Activated T-cell treated with anti-CD3 and anti-CD28 coated beads for 24 hours (primary cell): ENCODE measurements around the gene FGB.

Source experiments
- DNase-seq: peaks from one replicate; pipeline ENCODE4 v3.0.0-alpha.2; 2020; ENCODE audit warnings: low read depth

The FGB gene

DNA sequence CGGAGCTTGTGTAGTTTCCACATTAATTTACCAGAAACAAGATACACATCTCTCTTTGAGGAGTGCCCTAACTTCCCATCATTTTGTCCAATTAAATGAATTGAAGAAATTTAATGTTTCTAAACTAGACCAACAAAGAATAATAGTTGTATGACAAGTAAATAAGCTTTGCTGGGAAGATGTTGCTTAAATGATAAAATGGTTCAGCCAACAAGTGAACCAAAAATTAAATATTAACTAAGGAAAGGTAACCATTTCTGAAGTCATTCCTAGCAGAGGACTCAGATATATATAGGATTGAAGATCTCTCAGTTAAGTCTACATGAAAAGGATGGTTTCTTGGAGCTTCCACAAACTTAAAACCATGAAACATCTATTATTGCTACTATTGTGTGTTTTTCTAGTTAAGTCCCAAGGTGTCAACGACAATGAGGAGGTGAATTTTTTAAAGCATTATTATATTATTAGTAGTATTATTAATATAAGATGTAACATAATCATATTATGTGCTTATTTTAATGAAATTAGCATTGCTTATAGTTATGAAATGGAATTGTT lies at the start of gene FGB:
TSS of gene FGB (plus strand) at position 315 of the 558 bp plus-strand sequence. CDS start at position 323, 8 bp downstream.
- no peak for DNase-seq

DNA sequence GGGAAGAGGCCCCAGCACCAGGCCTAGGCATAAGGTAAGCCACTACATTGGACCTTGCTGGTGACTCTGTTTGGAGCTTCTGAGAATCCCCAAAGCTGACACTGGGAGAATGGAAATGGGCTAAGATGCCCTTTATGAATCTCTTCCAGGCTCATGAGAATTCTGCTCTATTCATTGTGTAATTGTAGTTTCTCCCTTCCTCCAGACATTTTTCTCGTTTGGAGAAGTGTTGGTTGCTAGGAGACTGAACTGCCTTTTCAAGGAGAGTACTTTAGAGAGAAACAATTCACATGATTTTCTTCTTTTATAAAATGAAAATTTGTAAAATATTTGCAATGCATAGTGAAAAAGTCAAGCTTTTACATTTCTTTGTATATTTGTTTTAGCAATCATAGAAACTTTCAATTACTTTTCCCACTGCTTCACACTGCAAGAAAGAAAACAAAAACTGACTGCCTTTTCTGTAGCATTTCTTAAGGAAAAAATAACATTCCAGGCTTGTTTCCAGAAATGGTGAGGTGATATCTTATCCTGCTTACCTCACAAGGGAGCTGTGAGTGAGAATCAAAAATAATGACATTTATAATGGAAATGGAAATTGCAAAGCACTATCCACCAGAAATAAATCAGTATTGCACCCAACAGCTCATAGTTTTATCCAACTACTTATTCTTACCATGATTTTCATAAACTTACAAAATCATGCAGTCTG lies 46.3 kb upstream of the FGB start:
- DNase-seq: no peak

DNA sequence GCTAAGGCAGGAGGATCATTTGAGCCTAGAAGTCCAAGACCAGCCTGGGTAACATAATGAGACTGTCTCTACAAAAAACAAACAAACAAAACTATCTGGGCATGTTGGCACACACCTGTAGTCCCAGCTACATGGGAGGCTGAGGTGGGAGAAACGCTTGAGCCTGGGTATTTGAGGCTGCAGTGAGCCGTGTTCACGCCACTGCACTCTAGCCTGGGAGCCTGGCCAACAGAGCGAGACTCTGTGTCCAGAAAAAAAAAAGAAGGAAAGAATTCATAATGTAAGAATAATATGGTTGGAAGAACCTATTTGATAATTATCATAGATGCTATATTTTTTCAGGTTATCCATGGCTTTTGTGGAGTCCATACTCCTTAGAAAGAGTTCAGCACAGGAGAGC lies 45.2 kb upstream of the FGB start:
- DNase-seq: no peak

DNA sequence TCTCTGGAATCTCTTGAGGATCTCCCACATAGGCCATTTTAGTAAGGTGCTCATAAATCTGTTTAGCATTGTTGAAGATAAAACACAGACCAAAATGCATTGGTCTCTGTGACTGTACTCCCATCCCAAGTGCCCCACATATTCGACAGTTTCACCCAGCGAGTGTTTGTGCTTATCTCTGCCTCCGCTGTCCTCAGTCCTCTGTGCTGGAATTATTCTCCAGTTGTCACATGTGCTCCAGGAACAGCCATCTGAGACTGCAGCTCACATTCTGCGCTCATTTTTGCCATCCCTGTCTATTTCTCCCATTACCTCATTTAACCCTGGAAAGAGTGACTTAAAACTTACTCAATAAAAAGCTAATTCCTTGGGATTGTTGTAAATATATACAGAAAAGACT lies 43.6 kb upstream of the FGB start:
- DNase-seq: no peak

DNA sequence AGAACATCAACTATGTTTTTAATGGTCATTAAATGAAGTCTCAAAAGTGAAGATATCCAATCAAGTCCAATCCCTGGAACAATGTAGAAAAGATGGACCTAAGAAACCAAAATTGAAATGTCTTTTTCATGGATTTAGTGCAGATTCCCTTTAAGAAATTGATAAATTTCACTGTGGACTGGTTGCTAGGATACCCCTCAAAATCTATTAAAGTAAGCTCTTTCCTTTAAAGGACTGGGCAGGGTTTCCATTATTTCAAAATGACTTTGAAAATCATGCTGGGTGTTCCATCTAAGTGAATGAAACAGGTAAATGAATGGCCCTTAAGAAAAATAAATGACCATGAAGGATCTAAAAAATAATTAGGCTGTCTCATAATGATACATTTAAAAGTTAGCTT lies 41.2 kb upstream of the FGB start:
- DNase-seq: no peak

DNA sequence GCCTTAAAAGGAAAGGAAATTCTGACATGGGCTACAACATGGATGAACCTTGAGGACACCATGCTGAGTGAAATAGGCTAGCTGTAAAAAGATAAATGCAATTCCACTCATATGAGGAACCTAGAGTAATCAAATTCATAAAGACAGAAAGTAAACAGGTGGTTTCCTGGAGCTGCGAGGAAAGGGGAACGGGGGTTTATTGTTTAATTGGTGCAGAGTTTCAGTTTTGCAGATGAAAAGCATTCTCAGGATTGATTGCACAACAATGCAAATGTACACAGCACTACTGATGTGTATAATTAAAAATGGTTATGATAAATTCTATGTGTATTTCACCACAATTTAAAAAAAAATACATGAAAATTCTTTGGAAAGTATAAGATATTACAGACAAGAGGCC lies 36.7 kb upstream of the FGB start:
- no peak for DNase-seq

DNA sequence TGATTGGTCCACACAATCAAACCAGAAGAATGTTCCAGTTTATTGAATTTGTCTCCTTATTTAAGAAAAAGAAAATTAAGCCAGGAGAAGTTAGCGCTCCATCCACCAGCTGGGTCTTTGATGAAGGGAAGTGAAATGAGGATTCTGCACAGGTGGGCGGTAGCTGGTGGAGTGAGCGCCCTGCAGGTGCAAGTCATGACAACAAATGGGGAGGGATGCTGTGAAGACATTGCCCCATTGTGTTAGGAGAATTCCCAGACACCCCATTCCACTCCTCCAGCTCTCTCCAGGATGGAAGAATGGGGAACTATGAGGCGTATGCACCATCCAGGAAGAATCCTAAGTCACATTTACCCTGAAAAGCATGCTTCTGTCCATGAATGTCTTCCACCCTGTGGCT lies 35.5 kb upstream of the FGB start:
- DNase-seq: no peak

DNA sequence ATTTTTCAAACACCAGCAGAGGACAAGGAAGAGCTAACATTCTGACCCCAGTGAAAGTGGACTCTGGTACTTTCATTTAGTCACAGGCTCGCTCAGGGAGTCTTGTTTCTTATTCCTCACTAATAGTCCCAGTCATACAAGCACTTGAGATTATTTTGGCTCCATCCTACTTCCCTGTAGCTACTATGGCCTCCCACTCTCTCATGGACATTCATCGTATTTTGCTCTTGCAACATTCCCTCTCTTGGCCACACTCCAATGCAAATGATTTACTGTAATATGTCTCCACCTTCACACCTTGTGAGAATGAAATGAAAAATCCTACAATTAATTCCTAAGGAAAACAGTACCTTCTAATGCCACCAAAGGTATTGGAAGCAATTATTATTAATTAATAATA lies 33.9 kb upstream of the FGB start:
- DNase-seq: no peak

DNA sequence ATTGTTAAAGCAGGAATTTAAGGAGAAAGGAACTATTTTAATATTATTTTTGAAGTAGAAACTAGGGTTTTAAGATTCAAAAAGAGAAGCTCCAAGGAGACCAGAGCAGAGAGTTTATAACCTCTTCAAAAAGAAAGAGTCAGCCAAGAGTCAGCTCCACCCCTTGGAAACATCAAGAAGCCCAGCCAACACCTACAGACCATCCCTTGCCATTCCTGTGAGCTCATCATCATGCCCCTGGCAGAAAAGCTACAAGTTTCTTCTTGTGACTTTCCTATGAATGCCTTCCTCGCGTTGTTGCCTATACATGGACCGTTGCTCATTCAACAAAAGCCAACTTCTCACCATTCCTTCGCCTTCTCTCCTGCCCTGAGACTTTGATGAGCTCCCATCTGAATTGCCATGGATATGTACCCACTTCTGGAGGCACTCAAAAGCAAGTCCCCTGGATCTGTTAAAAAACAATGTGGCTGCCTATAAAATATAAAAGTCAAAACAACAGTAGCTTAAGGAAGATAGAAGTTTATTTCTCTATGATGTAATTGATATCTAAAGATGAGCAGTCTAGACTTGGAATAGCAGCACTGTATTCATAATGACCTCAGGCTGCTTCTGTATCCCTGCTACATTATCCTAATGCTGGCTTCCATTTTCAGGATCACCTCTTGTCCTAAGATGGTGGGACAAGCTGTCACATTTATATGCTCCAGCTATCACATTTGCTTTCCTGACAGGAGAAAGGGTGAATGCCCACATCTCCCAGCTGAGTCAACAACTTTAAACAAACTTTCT lies 32.9 kb upstream of the FGB start:
- DNase-seq: no peak

DNA sequence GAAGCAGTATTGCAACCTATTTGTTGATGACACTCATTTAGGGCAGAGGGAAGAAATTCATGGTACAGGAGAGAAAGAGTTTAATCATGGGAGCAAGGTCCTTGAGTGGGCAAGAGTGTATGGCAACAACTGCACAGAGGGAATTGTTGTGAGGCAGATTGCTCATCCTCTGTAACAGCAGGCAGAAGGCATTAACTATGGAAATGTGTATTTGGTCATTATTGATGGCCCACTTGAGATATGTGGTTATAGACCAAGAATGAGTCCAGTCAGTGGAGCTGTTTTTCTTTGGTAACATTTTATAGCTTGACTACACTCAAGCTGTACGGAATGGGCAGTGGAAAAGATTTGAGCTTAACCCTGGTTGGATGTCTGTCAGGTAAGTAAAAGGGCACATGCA lies 28.5 kb upstream of the FGB start:
- no peak for DNase-seq

DNA sequence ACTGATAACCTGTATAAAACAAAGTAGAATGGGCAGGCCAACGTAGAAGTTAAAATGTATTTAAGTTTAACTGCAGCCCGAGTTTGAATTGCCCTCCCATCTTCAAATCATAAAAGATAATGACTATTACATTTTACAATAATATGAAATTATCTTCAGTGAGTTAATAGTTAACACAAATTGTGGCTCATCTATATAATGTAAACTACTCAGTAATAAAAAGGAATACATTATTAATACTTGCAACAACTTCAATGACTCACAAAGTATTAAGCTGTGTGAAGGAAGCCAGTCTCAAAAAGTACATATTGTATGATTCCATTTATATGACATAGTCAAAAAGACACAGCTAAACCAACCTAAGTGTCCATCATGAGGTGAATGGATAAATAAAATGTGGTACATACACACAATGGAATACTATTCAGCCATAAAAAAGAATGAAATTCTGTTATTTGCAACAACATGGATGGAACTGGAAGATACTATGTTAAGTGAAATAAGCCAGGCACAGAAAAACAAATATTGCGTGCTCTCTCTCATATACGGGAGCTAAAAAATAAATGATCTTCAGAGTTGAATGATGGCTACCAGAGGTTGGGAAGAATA lies 20.4 kb upstream of the FGB start:
- DNase-seq: no peak

DNA sequence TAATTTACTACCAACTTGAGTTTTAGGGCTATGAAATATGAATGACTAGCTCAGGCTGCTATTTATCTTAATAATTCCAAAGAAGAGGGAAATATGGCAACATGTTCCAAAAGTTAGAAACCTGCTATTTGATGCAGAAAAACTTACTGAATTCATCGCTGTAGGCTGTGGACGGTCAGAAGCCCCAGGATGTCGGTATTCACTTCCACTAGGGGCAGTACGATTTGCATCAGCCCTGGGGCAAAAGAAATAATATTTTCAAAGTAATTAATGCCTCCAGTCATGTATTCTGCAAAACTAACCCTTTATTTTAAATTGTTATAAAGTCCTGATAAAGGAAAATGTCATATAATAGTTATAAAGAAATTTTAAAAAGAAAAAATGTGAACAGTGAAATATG lies 17.1 kb upstream of the FGB start:
- no peak for DNase-seq

DNA sequence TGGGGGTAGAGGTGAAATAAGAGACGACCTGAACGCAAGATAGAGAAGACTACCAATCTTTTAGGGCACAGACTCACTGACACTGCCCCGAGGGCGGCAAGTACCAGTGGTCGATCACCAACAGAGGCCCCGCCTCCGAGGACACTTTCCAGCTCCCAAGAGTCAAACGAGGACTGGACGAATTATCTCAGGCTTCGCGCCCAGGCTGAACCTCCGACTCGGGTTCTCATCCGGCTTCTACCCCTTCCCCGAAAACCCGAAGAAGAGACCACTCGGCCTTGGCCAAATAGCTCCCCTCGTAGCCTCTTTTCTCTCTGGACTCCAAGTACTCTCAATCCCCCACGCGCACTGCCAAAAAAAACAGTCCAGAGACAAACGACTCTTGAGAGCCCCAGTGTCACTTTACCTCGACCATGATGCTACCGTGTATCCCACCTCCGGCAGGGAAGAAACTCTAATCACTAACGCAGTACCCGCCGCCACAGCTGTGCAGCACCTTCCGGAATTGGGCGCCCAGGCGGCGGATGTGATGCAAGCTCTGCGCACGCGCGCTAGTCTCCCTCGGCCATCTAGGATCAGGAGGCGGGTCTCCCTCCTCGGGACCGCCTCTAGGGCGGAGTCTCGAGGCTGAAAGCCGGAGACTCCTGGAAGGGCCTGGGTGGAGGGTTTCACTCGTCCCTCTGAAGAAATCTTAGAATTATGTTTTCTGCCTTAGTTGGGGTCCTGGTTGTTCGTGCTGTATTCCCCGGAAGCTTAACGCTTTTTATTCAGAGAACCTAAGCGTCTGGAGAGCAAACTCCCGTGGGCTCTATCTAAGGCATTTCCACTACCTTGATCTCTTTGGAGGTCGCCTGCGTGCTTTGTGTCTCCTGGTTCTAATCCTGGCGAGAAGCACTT lies 12.7 kb upstream of the FGB start, which contains the start of gene PLRG1:
TSS of gene PLRG1 (minus strand) at position 507 of the 897 bp plus-strand sequence. CDS start at position 415, 92 bp downstream.
- peak; percentile 96 for DNase-seq

DNA sequence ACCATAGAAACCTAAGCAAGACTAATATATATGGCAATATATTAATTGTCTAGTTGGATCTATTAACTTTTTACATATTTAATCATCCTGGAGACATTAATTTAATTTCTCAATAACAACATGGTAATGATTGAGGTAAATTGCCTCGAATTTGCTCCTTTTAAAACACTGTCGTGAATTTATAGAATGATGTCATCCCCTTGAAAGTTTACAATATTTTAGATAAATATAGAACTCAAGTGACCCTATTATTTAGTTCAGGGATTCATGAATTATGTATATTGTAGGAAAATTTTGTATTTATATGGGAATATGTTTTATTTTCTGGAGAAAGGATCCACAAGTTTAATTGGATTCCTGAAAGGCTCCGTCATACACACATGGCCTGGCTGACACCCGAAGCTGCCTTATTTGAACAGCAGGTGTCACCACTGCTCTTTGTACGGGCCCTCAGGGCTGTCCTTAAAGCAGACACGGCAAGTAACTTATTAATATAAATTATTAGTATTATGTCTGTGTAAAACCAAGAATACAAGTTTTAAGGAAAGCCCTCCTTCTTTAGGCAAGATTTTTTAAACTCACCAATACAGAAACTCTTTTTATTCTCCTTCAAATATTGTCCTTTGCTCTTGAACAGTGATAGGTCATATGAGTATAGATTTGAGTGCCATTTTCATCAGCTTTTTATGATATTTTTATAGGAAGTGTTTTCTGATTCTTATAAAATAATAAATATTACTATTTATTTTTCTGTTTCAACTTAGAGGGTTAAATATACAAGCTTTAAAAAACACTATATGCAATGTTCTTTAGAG lies 10.7 kb upstream of the FGB start:
- peak; percentile 68 for DNase-seq

DNA sequence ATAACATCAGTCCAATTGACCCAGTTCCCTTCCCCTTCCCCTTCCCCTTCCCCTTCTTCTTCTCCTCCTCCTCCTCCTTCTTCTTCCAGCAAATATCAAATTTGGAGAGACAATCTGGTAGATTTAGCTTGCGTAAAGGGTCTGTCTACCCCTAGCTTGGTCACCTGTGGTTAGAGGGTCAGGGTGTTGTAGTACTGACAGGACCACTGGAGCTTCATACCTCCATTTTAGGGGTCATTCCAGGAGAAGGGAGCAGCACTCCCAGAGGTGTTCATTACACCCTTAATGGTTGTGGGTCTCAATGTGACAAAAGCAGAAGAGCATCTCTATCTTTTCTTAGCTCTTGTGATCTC lies 3.7 kb upstream of the FGB start:
- no peak for DNase-seq

DNA sequence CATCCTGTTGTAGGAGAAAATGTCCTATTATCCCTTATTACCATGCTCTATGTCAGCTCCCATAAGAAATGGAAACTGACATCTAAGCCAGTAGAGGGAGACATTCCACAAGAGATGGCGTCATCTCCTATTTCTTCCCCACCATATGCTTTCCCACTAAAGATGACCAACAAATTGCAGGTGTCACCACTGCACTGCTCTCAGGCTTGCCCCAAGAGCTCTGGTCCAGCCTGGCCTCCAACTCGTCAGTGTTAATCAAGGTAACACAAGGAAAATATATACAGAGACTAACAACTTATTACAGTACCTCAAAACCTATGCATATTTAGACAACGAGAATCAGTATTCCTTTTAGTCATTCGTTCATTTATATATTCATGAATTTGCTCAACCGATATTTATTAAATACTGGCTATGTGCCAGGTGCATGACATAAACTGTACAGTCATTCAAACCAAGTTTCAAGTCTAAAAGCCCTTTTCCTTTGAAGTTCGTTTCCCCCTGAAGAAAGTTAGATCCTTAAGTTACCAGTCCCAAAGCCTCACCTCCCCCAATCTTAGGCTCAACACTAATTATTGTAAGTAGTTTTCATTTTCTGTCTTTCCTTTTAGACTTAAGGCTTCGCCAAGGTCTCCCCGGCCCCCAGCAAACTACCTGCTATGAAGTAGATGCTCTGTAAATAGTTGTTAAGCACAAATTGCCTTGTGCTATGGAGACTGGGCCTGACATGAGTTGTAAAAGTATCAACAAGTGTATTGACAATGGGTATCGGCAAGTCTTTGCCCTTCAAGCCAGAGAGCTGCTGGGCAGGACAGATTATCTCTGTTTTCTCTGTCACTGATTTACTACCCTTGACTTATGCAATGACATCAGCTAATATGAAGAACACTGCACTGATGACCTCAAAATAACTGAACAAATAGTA lies 3.1 kb upstream of the FGB start:
- DNase-seq: no peak

DNA sequence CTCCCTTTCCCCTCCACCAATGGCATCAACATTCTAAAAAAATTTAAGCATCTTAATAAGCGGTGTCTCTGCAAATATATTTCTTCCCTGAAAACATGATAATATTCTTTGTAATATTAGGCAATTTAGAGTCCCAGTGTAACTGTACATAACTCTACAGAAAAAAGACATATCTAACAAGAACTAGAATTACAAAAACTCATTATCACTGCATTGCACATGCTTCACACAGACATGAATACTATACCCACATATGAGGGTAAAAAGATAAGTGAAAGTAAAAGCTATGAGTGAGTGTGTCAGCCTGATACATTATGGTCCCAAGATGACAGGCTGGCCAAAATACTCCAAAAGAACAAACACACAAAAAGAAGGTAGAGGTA lies 2.4 kb upstream of the FGB start:
- DNase-seq: no peak

DNA sequence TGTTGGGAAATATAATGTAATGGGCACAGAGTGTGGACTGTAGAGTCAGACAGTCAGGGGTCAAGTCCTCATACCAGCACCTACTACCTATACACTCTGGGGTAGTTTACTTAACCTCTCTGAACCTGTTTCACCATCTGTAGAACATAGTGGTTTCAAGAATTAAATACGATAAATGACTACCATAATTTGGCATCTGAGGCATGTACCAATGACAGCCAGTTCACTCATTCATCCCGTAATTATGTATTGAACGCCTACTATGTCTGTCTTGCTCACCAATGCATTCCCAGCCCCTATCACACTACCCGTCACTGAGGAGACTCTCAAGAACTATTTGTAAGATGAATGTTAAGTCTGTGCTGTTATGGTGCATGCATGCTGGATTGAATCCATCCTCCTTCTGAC lies 2.0 kb upstream of the FGB start:
- DNase-seq: no peak

DNA sequence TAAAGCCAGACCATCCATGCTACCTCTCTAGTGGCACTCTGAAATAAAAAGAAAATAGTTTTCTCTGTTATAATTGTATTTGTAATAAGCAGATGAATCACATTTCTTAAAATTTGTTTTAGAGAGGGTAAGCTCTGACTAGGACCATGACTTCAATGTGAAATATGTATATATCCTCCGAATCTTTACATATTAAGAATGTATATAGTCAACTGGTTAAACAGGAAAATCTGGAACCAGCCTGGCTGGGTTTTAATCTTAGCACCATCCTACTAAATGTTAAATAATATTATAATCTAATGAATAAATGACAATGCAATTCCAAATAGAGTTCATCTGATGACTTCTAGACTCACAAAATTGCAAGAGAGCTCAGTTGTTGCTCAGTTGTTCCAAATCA lies 1.5 kb downstream of the FGB start:
- no peak for DNase-seq

DNA sequence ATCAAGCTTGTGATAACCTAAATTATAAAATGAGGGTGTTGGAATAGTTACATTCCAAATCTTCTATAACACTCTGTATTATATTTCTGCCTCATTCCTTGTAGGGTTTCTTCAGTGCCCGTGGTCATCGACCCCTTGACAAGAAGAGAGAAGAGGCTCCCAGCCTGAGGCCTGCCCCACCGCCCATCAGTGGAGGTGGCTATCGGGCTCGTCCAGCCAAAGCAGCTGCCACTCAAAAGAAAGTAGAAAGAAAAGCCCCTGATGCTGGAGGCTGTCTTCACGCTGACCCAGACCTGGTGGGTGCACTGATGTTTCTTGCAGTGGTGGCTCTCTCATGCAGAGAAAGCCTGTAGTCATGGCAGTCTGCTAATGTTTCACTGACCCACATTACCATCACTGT lies 2.9 kb downstream of the FGB start:
- no peak for DNase-seq
